SK-N-MC (cell line): ENCODE data around the gene OTOP1.
"Not testable (repeated sequence)": the region's sequence is repeated elsewhere in the genome, so short reads cannot be mapped to it uniquely, and the experiment has no call there.

ENCODE experiments used
- DNase-seq: peaks from one replicate; pipeline ENCODE4 v3.0.0-alpha.2; 2011; ENCODE audit warnings: low read depth, low spot score
- H3K27ac ChIP-seq: fragments of 200-600 bp; sonication (generic); 2 replicates; pipeline ENCODE4 v1.5.1; 2016; ENCODE audit warnings: mixed run types
- H3K36me3 ChIP-seq: fragments of 200-600 bp; sonication (generic); 2 replicates; pipeline ENCODE4 v1.6.1; 2017; ENCODE audit warnings: antibody characterized with exemption, low read length, mixed read lengths; ENCODE audit not compliant: insufficient read depth
- H3K4me3 ChIP-seq: fragments of 200-600 bp; sonication (generic); 2 replicates; pipeline ENCODE4 v1.5.1; 2016
- H3K9ac ChIP-seq: fragments of 200-600 bp; sonication (generic); 2 replicates; pipeline ENCODE4 v1.8.0; 2017; ENCODE audit warnings: mixed run types, mixed read lengths; ENCODE audit not compliant: insufficient read length
- H3K9me3 ChIP-seq: fragments of 200-600 bp; sonication (generic); 2 replicates; pipeline ENCODE4 v1.6.1; 2017; ENCODE audit warnings: low read depth, mild to moderate bottlenecking, antibody characterized with exemption, low read length, moderate library complexity, mixed read lengths
- EZH2 ChIP-seq: fragments of 200-600 bp; sonication (generic); IDR thresholded peaks from one replicate; pipeline ENCODE4 v1.6.1; 2017; ENCODE audit warnings: antibody characterized with exemption
- FOXP2 ChIP-seq: optimal IDR thresholded peaks from 2 replicates; pipeline ENCODE3; 2011; ENCODE audit warnings: mild to moderate bottlenecking, moderate library complexity; ENCODE audit not compliant: insufficient read depth; ENCODE audit errors: extremely low read length, control extremely low read depth
- POLR2AphosphoS5 ChIP-seq: IDR thresholded peaks from 2 replicates; pipeline ENCODE4 v1.6.1; 2012; ENCODE audit warnings: mild to moderate bottlenecking, low read depth, low read length, borderline replicate concordance

Gene OTOP1

GRCh38 chr4:4170596-4171150 is 56.1 kb downstream of the OTOP1 start:
- no peak overlapping the region for H3K27ac ChIP-seq
- H3K36me3 ChIP-seq, result no peaks in the 10 kb centered on the region
- no peak for DNase-seq
- no peak overlapping the region for H3K9ac ChIP-seq
- no peaks in the 10 kb centered on the region for H3K9me3 ChIP-seq
- no peak overlapping the region for H3K4me3 ChIP-seq
- no peak for TF ChIP-seq EZH2
- no peak for TF ChIP-seq POLR2AphosphoS5
- TF ChIP-seq FOXP2, result no peak

DNA sequence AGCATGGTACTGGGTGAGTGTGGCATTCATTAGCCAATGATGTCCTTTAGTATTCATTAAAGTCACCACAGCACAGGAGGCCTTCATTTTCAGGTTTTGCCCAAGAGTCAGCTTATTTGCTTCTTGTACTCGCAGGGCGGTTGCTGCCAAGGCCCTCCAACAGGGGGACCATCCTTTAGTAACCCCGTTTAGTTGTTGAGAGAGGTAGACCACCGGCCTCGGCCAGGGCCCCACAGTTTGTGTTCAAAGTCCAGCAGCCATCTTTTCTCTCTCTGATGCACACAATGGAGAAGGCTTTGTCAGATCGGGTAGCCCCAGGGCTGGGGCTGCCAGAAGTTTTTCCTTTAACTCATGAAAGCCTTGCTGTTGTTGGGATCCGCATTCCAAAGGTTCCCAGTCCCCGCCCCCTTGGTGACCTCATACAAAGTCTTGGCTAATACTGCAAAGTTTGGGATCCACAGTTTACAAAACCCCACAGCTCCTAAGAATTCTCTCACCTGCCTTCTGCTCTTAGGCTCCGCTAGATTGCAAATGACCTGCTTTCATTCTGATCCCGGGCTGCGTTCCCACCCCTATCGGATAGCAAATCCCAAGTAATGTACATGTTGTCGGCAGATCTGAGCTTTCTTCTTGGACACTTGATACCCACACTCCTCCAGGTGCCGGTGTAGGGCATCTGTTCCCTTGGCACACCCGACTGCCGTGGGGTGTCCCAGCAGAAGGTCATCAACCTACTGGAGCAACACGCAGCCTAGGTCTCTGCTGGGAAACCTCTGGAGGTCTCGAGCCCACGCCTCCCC is 58.5 kb downstream of the OTOP1 start:
- not testable (repeated sequence) for H3K9ac ChIP-seq, H3K36me3 ChIP-seq, H3K9me3 ChIP-seq, H3K27ac ChIP-seq, DNase-seq, H3K4me3 ChIP-seq

DNA sequence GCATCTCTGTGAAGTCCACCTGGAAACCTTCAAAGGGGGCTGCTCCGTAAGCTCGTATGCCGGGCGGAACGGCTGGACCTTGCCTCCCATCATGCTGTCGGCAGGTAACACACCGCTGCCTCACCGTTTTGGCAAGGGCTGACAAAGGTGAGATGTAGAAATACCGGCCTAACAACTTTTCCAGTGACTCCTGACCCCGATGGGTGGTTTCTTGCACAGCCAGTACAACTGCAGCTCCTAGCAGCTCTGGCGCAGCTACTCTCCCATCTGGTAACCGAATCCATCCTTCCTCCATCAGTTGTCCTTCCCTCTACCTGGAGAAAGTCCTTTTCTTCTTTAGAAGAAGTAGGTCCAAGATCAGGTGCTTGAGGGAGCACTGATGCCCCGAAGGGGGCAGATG is 59.7 kb downstream of the OTOP1 start:
- not testable (repeated sequence) for H3K4me3 ChIP-seq, H3K27ac ChIP-seq, DNase-seq, H3K36me3 ChIP-seq, H3K9ac ChIP-seq, H3K9me3 ChIP-seq

- not testable (repeated sequence) for H3K27ac ChIP-seq, H3K36me3 ChIP-seq, H3K9me3 ChIP-seq, DNase-seq, H3K4me3 ChIP-seq, H3K9ac ChIP-seq
Observed at GRCh38 chr4:4165701-4166392, 60.9 kb downstream of the OTOP1 start.

DNA sequence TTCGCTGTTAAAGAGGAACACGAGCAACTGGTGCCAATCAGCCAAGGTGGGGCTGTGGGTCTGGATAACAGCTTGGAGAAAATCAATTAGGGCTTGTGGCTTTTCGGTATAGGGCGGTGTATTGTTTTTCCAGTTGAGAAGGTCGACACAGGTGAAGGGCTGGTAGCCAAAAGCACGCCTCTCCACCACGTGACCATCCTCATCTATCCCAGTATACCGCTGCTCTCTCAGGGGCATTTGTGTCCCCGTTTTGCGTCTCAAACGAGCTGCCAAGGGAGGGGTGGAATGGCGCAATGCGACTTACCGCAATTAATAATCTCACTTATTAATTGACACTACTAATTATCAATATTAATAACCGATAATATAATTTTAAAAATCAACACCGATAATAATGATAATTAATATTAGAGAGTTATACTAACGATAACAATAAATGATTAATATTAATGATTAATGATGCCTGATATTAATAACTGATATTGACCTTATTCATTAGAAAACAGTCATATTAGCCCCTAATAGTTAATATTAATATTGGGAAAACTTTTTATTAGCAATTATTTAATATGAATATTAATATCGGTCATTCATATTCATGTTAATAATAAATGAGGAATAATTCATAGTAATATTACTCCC is 62.1 kb downstream of the OTOP1 start:
- not testable (repeated sequence) for H3K4me3 ChIP-seq, H3K36me3 ChIP-seq, H3K9ac ChIP-seq, H3K9me3 ChIP-seq, DNase-seq, H3K27ac ChIP-seq

- not testable (repeated sequence) for H3K36me3 ChIP-seq, H3K9ac ChIP-seq, DNase-seq, H3K4me3 ChIP-seq, H3K9me3 ChIP-seq, H3K27ac ChIP-seq
Observed at GRCh38 chr4:4162186-4162585, 64.5 kb downstream of the OTOP1 start.

DNA sequence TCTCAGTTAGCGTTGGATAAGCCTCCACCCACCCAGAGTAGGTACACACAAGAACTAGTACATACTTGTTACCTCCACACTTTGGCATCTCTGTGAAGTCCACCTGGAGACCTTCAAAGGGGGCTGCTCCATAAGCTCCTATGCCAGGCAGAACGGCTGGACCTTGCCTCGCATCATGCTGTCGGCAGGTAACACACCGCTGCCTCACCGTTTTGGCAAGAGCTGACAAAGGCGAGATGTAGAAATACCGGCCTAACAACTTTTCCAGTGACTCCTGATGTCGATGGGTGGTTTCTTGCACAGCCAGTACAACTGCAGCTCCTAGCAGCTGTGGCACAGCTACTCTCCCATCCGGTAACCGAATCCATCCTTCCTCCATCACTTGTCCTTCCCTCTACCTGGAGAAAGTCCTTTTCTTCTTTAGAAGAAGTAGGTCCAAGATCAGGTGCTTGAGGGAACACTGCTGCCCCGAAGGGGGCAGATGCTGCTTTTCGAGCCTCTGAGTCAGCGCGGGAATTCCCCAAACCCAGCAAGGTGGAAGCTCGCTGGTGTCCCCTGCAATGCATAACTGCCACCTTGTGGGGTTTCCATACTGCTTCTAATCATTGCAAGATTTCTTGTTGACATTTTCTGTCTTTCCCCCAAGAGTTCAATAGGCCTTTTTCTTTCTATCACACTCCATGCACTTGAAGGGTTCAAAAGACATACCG is 65.6 kb downstream of the OTOP1 start:
- H3K36me3 ChIP-seq, H3K9ac ChIP-seq, DNase-seq, H3K27ac ChIP-seq, H3K4me3 ChIP-seq, H3K9me3 ChIP-seq: not testable (repeated sequence)

- not testable (repeated sequence) for DNase-seq, H3K27ac ChIP-seq, H3K9ac ChIP-seq, H3K4me3 ChIP-seq, H3K9me3 ChIP-seq, H3K36me3 ChIP-seq
Observed at GRCh38 chr4:4145622-4146021, 81.1 kb downstream of the OTOP1 start.

- H3K9ac ChIP-seq, result not testable (repeated sequence)
Observed at GRCh38 chr4:4143376-4143775, 83.4 kb downstream of the OTOP1 start.

DNA sequence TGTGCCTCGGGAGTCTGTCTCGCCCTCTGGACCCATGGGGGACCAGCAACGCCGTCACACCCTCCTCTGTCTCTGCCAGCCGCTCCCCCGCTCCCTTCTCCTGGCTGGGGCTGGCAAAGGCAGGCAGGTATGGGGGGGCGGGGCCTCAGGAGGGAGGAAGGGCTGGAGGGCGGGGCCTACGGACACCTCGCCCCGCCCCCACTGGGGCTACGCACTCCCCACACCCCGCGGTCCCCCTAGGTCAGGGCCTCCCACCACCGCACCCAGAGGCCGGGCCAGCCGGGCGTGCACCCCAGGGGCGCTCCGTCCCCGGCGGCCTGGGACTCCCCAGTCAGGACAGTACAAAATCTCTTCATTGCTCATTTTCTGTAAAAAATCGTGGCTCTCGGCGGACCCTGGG is 84.0 kb downstream of the OTOP1 start:
- DNase-seq, H3K9ac ChIP-seq, H3K36me3 ChIP-seq, H3K4me3 ChIP-seq, H3K9me3 ChIP-seq, H3K27ac ChIP-seq: not testable (repeated sequence)

More at GRCh38 chr4:4143376-4143775, 83.4 kb downstream of the OTOP1 start:
- not testable (repeated sequence) for DNase-seq, H3K4me3 ChIP-seq, H3K9me3 ChIP-seq, H3K36me3 ChIP-seq, H3K27ac ChIP-seq

- not testable (repeated sequence) for H3K27ac ChIP-seq, DNase-seq, H3K9ac ChIP-seq, H3K36me3 ChIP-seq, H3K9me3 ChIP-seq, H3K4me3 ChIP-seq
Observed at GRCh38 chr4:4141186-4141585, 85.5 kb downstream of the OTOP1 start.
